ENCODE results near the gene PLCB4.
A peak's percentile ranks its signal among the peaks of the same experiment; 100 is the strongest.
"Not testable (repeated sequence)": the region's sequence is repeated elsewhere in the genome, so short reads cannot be mapped to it uniquely, and the experiment has no call there.

The PLCB4 gene

GRCh38 chr20:9142809-9143208 is 73.9 kb downstream of the PLCB4 start:
- no peak for DNase-seq (ENCODE audit: low spot score)

- no peak for DNase-seq (ENCODE audit: low spot score)
Measured at GRCh38 chr20:9143926-9144325, 75.0 kb downstream of the PLCB4 start.

GRCh38 chr20:9144643-9145042 is 75.8 kb downstream of the PLCB4 start:
- DNase-seq (ENCODE audit: low spot score): no peak

GRCh38 chr20:9145142-9145541 is 76.3 kb downstream of the PLCB4 start:
- no peak for DNase-seq (ENCODE audit: low spot score)

GRCh38 chr20:9146649-9147048 is 77.8 kb downstream of the PLCB4 start:
- DNase-seq (ENCODE audit: low spot score): no peak

GRCh38 chr20:9147547-9148024 is 78.7 kb downstream of the PLCB4 start:
- DNase-seq (ENCODE audit: low spot score): peak; percentile 16

- no peak for DNase-seq (ENCODE audit: low spot score)
Measured at GRCh38 chr20:9148291-9148690, 79.4 kb downstream of the PLCB4 start.

- no peak for DNase-seq (ENCODE audit: low spot score)
Measured at GRCh38 chr20:9149087-9149486, 80.2 kb downstream of the PLCB4 start.

GRCh38 chr20:9149796-9150195 is 80.9 kb downstream of the PLCB4 start:
- no peak for DNase-seq (ENCODE audit: low spot score)

GRCh38 chr20:9150679-9151078 is 81.8 kb downstream of the PLCB4 start:
- no peak for DNase-seq (ENCODE audit: low spot score)

- not testable (repeated sequence) for DNase-seq (ENCODE audit: low spot score)
Measured at GRCh38 chr20:9152139-9152538, 83.3 kb downstream of the PLCB4 start.

- no peak for DNase-seq (ENCODE audit: low spot score)
Measured at GRCh38 chr20:9154464-9155024, 85.7 kb downstream of the PLCB4 start.

GRCh38 chr20:9156529-9157280 is 87.8 kb downstream of the PLCB4 start:
- no peak for DNase-seq (ENCODE audit: low spot score)

GRCh38 chr20:9160331-9160730 is 91.4 kb downstream of the PLCB4 start:
- no peak for DNase-seq (ENCODE audit: low spot score)

- DNase-seq (ENCODE audit: low spot score): no peak
Measured at GRCh38 chr20:9160757-9161156, 91.9 kb downstream of the PLCB4 start.

- no peak for DNase-seq (ENCODE audit: low spot score)
Measured at GRCh38 chr20:9161311-9161710, 92.4 kb downstream of the PLCB4 start.

- no peak for DNase-seq (ENCODE audit: low spot score)
Measured at GRCh38 chr20:9163251-9163650, 94.4 kb downstream of the PLCB4 start.

GRCh38 chr20:9163995-9164394 is 95.1 kb downstream of the PLCB4 start:
- no peak for DNase-seq (ENCODE audit: low spot score)

GRCh38 chr20:9165261-9165660 is 96.4 kb downstream of the PLCB4 start:
- no peak for DNase-seq (ENCODE audit: low spot score)

- DNase-seq (ENCODE audit: low spot score): no peak
Measured at GRCh38 chr20:9166153-9166780, 97.4 kb downstream of the PLCB4 start.

GRCh38 chr20:9169409-9169808 is 100.5 kb downstream of the PLCB4 start:
- no peak for DNase-seq (ENCODE audit: low spot score)

- DNase-seq (ENCODE audit: low spot score): no peak
Measured at GRCh38 chr20:9172851-9173250, 104.0 kb downstream of the PLCB4 start.

- DNase-seq (ENCODE audit: low spot score): no peak
Measured at GRCh38 chr20:9177278-9177677, 108.4 kb downstream of the PLCB4 start.
